Posterior vena cava (tissue), 2 donors: ENCODE measurements around the gene ABCC11. TPM values are rescaled to one million over a fixed set of nuclear protein-coding genes. Genes with fewer than 3 reads are reported as not detected.
A peak's percentile ranks its signal among the peaks of the same experiment; 100 is the strongest.
"Not testable (repeated sequence)": the region's sequence is repeated elsewhere in the genome, so short reads cannot be mapped to it uniquely, and the experiment has no call there.

ENCODE experiments used
- DNase-seq: peaks from one replicate; pipeline ENCODE4 v3.0.0-alpha.2; 2020; ENCODE audit warnings: low spot score
- intact Hi-C, 2 donors: fragments of 100-400 bp; cut with DNase I; formaldehyde crosslinking; loops; one replicate each; pipeline versions ENCODE4 v1.14.1 to v1.14.2; 2022 to 2023
- total RNA-seq, 2 donors: library from RNA; stranded (reverse); fragmentation: NEBNext Ultra II Directional; extraction: Animal tissue kit (Norgen Biotek cat#: 25700); gene quantifications; one replicate each; pipeline ENCODE4 v1.2.1, GENCODE V29; 2021
- donor health status: DM: yes; HTN: yes; CAD: no.
- donor health status: DM: yes; HTN: yes; CAD: no.

Gene ABCC11
- total RNA-seq, 2 donors from 2014 or later, result not detected

DNA sequence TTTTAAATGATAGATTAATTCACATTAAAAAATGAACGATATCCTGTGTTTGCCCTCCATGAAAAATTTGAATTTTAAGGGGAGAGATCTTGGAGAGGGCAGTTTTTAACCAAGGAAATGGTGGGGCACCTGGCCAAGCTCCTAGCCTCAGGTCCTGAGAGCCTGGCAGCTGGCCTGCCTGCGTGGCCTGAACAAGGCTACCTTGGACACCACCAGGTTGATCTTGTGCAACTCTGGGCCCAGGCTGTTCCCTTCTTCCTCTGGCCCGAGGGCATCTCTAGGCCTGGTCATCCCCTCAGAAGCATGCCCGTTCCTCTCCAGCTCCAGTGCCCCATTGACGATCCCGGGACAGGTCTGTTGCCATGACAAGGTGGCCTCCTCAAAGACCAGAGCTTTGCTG lies 36.6 kb downstream of the ABCC11 start:
- intact Hi-C loops, result no loop called here

DNA sequence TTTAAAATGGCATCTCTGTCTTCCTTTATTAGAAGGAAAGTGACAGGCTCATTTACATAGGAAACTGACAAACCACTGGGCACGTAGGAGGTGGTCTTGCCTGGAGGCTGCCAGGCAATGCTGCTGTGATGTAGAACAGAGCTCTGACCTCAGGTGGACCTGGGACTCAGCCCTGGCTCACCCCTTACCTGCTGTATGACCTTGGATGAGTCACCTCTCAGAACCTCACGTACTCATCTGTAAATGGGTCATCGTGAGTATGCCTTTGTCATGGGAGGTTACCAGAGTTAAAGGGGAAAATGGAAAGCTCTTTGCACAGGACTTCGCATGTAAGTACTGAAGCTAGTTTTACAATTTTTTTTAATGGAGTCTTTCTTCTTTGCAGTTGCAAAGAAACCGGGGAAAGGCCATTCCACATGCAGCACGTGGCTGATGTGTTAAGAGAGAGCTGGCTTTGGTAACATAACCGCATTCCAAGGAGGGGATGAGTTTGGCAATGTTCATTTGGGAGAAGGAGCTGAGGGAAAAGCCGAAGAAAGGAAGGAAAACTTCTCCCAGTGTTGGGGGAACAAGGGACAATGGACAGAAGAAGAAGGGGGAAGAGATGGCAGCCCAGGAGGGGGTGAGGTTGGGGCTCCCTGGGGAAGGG lies 40.6 kb downstream of the ABCC11 start:
- no peak for DNase-seq
- intact Hi-C loops, result no loop called here

More for the DNA sequence above, 36.6 kb downstream of the ABCC11 start:
- no peak for DNase-seq

DNA sequence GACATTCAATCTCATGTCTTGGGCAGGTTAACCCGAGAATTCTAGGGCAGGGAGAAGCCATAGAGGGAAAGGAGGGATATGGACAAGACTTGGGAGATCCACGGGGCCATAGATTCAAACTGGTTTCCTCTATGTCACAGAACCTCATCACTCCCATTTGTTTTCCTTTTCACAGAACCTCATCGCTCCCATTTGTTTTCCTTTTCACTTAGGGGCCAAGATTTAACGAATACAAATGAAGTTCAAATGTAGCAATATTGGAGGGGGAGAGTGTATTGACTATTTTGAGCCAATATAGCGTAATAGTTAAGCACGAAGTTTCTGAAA lies 42.6 kb downstream of the ABCC11 start:
- DNase-seq, result no peak
- intact Hi-C loops, result no loop called here

DNA sequence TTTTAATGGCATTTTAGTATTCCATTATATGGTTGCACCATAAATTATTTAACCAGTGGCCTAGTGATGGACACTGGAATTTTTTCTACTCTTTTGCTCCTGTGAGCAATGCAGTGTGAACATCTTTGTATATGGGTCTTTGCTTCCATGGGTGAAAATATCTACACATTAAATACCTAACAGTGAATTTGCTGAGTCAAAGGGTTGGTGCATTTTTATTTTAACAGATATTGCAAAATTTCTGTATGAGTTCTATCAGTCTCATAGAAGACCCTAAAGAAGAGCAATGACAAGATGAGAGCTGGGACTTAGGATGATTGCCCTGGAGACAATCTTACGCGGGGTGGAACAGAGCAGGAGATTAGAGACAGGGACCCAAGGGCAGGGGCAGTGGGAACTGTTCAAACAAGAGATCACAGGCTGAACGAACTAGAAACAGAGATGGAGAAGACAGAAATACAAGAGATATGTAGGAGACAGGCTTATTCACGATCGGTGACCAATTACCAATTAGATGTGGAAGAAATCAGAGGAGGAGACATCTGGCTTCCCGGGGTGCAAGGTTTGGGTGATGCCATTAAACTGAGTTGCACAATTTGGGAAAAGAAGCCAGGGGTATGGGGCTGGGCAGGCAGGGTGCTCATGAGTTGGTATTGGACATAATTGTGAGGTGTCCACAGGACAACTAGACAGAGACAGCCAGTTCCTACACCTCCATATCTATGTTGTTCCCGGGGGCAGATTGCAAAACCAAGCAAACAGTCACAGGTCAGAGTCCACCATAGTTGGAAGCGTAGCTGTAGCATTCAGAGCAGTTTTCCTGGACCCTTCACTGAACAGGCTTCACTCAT lies 43.1 kb downstream of the ABCC11 start:
- intact Hi-C loops, result no loop called here

DNA sequence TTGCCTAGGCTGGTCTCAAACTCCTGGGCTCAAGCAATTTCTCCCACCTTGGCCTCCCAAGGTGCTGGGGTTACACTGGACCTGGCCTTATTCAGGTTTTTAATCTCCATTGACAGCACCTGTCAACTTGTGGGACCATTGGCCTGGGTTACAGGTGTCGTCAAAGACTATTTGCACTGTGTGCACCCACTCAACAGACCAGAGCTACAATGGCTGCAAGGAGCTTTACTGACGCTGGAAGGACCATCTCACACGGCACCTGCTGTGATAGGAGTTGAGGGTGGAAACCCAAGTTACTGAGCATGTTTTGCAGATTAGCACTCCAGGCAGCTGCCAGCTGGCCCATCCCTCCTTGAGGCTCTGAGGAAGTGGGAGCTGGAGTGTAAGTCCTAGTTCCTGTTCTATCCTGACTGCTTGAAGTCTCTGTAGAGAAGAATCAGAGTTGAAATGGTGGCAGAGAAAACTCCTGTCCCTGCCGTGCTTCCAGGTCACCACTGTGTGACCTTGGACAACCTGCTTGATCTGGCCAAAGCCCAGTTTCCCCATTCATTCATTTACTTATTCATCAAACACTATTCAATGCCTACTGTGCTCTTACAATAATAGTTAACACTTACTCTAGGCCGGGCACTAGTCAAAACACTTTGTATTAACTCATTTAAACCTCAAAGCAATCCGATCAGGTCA lies 45.7 kb downstream of the ABCC11 start:
- intact Hi-C loops, result no loop called here
- no peak for DNase-seq

More for the DNA sequence above, 43.1 kb downstream of the ABCC11 start:
- DNase-seq, result no peak

DNA sequence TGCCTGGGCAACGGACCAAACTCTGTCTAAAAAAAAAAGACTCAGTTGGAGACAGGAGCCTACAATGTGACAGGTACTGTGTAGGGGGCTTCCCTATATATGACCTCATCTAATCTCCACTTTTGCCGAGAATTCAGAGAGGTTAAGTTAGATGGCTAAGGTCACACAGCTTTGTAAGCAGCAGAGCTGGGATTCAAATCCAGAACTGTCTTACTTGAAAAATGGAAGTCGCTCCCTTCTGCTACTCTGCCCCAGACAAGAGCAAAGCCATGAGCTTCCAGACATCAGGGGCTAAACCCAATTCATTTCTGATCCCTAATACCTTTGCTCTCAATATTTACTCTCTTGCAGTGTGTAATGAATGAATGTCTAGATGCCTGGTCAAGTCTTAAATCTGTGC lies 50.0 kb downstream of the ABCC11 start:
- intact Hi-C loops, result no loop called here

DNA sequence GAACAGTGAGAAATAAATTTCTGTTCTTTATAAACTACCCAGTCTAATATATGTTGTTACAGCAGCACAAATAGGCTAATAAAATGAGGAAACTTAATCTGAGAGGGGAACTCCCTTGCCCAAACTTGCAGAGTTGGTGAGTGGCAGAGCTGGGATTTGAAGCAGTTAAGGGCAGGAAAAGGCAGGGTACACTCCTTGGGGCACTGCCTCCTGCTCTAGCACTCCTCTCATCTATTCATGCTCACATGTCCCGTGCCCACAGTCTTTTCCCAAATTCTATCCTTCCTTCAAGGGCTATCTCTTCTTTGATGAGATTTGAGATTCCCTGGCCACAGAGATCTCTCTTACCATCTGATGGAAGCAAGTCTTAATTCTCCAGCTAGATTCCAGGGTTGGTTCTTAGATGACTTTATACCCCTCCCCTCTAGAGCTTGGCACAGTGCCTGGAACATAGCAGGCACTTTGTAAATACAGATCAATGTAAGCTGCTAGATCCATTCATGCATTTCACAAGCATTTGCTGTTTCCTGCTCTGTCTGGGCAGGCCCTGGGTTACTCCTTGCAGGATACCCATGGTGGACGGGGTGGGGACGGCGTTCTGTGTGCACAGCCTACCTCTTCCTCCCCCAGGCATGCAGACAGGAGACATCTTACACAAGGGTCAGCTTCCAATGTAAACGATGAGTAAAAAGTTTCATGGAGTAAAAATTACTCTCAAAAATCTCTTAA lies 52.3 kb downstream of the ABCC11 start:
- peak; percentile 55 for DNase-seq
- intact Hi-C loops, result no loop called here

More for the DNA sequence above, 50.0 kb downstream of the ABCC11 start:
- no peak for DNase-seq

DNA sequence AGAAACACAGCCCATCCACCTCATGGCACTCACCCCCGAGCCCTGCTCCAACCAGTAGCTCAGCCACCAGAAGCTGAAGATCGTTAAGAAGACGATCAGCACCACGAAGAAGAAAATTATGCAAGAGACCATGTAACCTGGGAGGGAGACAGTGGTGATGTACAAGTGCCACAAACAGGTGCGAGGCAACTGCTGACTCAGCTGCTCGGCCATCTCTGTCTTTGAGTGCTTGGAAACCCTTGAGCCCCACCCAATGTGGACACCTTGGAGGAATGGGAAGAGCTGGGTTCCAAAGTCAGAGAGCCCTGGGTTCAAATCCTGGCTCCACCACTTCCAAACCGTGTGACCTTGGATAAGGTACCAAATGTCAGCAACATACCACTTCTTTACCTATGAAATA lies 53.5 kb downstream of the ABCC11 start:
- no peak for DNase-seq
- intact Hi-C loops, result no loop called here

DNA sequence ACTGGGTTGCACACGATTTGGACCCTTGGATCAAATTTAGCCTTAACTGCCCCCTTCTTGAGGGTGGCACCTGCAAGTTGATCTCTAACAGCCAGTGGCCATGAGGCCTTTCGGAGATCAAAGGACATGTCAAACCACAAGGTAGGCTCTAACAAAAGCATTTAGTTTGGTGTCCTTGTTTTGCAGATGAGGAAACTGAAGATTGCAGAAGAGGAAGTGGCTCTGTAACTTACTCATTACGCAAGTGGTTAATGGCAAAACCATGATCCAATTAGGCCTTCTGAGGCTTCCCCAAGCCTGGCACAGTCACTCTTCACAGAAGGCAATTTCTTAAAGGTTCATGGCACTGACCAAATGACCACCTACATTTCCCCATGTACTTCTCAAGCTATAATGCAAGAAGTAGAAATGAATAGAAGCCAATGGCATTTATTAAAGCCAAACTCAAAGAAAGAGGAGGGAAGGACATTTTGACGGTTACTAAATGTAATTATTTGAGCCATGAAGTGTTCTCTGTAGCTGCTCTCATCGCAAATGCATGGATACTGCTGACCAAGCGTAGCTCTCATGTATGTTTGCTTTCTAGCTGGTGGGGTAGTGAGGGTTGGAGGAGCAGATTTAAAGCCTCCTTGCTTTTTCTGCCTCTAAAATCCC lies 58.8 kb downstream of the ABCC11 start:
- intact Hi-C loops, result no loop called here
- DNase-seq, result no peak

DNA sequence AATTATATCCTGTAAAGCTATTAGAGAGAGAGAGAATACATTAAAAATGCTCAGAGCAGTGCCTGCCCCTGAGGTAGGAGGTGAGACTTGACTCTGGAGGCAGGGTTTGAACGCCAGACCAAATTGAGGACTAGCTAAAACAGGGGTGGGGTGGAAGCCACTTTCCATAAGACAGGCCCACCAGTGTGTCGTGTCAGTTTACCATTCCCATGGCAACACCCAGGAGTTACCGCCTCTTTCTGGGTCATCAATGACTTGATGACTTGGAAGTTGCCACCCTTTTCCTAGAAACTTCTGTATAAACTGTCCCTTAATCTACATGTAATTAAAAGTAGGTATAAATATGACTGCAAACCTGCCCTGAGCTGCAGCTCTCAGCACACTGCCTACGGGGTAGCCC lies 59.6 kb downstream of the ABCC11 start:
- intact Hi-C loops, result no loop called here
- DNase-seq, result no peak

DNA sequence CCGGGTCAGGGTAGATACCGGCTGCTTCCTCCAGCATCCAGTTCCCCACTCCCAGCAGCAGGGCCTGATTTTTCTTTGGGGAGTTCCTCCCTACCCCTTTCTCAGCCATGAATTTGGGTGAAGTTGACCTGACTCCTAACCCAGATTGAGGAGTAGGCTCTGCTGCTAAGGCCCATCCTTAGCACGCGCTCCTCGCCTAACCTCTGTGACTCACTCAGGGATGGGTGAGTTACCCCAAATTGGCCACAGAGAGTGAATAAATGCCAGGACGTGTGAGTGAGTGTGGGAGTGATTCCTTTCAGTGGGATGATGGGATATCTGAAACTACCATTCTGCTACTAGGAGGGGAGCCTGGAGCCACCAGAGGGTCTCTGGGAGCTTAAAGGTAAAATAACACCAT lies 62.7 kb downstream of the ABCC11 start:
- DNase-seq, result no peak
- intact Hi-C loops, result no loop called here

DNA sequence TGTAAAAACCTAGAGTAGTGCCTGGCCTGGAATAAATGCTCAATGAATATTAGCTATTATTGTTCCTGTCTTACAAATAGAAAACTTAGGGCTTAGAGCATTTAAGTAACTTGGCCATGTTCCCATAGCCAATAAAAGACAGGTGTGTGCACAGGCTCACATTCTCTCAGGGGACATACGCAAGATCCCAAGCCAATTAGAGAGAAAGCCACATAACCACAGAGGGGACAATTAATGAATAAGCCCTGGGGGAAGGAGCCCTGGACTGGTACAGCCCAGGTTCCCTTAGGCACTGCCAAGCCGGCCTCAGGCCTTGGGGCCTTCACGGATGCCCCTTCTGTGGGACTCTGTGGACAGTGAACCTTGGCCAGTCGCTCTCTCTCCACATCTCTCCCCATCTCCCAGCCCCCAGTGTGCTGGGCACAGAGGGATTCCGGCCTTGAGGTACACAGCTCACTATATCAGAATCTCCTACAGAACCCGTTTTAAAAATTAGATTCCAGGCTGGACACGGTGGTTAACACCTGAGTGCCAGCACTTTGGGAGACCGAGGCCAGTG lies 64.3 kb downstream of the ABCC11 start:
- intact Hi-C loops, result no loop called here
- DNase-seq, result no peak

DNA sequence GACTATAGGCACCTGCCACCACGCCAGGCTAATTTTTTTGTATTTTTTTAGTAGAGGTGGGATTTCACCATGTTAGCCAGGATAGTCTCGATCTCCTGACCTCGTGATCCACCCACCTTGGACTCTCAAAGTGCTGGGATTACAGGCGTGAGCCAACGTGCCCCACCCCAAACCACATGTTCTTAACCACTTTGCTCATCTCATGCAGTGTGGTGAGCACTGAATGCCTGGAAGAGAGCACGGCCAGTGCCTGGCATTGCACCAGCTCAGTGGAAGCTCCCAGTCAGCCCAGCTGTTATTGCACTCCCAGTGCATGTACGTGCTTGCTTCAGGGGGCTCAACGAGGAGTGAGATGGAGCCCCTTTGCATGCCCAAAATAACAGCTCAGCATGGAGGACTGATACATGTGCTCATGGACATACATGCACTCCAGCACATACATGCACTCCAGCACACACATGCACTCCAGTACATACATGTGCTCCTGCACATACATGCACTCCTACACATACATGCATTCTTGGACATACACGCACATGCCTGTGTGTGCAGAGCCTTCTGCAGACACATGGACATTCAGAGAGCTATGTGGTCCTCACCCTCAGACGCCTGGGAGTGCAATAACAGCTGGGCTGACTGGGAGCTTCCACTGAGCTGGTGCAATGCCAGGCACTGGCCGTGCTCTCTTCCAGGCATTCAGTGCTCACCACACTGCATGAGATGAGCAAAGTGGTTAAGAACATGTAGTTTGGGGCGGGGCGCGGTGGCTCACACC lies 65.4 kb downstream of the ABCC11 start:
- intact Hi-C loops, DNase-seq: not testable (repeated sequence)

DNA sequence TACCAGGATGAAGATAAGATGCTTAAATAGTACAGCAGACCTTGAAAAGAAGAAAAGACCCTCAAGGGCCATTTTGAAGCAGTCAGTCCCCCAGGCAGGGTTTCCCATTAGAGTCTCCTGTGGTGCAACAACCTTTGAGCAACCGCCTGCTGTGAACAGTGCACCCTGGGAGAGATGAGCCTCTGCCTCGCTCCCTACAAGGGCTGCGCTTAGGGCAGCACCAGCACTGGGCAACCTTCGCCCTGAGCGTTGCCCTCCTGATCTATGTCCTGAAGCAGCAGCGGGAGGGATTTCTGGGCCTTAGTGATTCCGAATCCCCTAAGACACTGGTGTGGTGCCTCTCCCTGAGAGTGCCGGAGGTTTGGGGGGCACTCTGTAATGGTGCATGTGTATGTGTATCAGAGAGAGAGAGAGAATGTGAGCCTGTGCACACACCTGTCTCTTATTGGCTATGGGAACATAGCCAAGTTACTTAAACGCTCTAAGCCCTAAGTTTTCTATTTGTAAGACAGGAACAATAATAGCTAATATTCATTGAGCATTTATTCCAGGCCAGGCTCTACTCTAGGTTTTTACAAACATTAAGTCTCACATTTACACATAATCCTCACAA lies 66.4 kb downstream of the ABCC11 start:
- intact Hi-C loops, result no loop called here
- no peak for DNase-seq

DNA sequence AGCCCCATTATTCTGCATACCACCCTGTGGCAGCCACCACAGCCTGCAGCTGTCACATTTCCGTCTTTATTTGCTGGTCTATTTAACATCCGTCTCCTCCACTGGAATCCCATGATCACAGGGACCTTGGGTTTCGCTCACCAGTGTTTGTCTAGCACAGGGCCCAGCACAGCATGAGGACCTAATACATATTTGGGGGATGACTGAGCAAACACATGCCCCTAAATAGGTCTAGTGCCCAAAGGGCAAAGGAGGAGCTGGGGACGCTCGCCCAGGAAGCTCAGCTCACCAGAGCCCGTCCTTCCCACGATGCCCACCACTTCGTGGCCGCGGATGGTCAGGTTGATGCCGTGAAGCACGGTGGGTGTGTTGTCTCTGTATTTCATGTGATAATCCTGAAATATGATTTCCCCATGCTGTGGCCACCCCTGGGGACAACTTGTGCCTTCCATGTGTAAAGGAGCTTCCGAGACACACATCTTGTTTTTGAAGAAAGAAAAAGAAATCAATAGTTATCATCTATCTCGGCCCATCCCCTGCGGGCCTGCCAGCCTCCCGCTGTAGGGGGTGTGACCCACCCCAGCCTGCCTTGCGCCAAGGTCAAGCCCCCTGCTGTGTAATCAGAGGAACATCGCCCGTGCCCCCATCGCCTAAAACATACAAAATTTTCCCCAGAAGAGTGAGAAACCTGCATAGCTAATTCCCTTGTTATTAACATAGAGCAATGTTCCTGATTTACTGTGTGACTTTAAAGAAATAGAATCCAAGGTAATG lies 70.5 kb downstream of the ABCC11 start:
- intact Hi-C loops, result no loop called here
- no peak for DNase-seq

DNA sequence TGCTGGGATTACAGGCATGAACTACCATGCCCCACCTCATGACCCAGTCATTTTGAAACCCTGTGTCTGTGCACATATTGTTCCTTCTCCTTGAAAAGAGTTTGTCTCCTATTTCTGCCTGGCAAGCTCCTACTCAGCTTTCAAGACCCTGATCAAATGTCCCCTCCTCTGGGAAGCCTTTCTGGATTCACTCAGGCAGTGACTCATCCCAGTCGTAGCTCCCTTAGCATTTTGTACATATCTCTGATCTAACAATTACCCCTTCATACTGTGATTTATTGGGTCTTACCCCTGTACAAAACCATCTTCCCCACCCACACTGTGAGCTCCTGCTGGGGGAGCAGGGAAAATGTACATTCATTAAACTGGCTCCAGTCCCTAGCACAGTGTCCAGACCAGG lies 73.5 kb downstream of the ABCC11 start:
- no peak for DNase-seq
- intact Hi-C loops, result no loop called here

DNA sequence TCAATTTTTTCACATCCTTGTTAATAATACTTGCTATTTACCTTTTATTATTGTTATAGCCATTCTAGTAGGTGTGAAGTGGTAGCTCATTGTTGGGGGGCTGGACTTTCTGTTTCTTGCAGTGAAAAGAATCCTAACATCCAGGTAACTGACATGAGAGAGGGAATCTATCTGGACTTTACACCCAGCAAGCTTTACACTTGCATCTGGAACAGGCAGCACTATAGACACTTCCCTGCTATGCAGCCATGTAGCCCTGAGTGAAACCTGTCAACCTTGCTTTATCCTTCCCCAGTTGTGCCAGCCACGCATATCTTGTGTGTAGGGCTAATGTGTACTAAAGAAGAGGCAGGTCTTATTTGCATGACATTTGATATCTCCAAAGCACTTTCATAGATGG lies 74.7 kb downstream of the ABCC11 start:
- intact Hi-C loops, result no loop called here

More for the DNA sequence above, 74.7 kb downstream of the ABCC11 start:
- DNase-seq, result no peak
